GM12872 (cell line): ENCODE results near the gene RHOBTB3.

Experiments
- TF ChIP-seq, protein P1 (sequence below): IDR thresholded peaks from 3 replicates; pipeline ENCODE4 v1.5.1; 2011; ENCODE audit warnings: low read depth, mild to moderate bottlenecking, low read length, moderate library complexity; ENCODE audit not compliant: insufficient read depth

The RHOBTB3 gene

GRCh38 chr5:95746194-95746593 lies 15.1 kb downstream of the RHOBTB3 start:
- TF ChIP-seq, protein P1, sequence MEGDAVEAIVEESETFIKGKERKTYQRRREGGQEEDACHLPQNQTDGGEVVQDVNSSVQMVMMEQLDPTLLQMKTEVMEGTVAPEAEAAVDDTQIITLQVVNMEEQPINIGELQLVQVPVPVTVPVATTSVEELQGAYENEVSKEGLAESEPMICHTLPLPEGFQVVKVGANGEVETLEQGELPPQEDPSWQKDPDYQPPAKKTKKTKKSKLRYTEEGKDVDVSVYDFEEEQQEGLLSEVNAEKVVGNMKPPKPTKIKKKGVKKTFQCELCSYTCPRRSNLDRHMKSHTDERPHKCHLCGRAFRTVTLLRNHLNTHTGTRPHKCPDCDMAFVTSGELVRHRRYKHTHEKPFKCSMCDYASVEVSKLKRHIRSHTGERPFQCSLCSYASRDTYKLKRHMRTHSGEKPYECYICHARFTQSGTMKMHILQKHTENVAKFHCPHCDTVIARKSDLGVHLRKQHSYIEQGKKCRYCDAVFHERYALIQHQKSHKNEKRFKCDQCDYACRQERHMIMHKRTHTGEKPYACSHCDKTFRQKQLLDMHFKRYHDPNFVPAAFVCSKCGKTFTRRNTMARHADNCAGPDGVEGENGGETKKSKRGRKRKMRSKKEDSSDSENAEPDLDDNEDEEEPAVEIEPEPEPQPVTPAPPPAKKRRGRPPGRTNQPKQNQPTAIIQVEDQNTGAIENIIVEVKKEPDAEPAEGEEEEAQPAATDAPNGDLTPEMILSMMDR: no peak

GRCh38 chr5:95746722-95747679 lies 15.9 kb downstream of the RHOBTB3 start:
- TF ChIP-seq, protein P1: no peak

DNA sequence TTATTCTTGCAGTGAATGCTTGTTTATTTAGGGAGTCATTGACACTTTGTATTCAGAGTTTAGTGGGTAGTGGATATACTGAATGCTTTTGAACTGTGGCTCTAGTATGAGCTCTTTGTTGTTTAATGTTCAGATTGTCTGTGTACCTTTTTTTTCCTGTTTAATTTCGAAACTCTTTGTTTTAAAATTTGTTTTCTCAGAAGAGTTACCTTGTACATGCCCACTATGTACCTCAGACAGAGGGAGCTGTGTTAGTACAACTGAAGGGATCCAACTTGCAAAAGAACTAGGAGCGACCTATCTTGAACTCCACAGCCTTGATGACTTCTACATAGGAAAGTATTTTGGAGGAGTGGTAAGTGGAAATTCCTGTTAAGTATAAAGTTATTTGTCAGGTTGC lies 17.0 kb downstream of the RHOBTB3 start:
- TF ChIP-seq, protein P1: no peak

DNA sequence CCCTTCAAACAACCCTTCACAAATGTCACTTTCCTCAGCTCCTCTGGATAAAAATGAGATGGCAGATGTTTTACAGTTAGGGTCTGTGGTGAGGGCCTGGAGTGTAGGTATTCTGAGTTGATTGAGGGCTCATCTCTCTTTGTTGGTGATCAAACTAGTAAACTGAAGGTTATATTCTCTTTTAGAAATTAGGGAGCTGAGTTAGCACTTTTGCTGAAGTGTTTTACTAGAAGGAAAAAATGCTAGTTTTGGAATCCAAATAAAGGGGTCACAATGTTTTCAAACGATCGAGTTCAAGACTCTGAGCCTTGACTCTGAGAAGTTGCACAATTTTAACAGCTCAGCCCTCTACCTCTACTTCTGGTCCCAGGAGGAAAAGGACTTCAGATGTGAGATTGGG lies 23.4 kb downstream of the RHOBTB3 start:
- TF ChIP-seq, protein P1: no peak

- TF ChIP-seq, protein P1: no peak
Measured at GRCh38 chr5:95759005-95759404, 27.9 kb downstream of the RHOBTB3 start.

- TF ChIP-seq, protein P1: no peak
Measured at GRCh38 chr5:95759634-95760033, 28.5 kb downstream of the RHOBTB3 start.

GRCh38 chr5:95760273-95761191 lies 29.4 kb downstream of the RHOBTB3 start:
- TF ChIP-seq, protein P1: no peak
